Neutrophil (primary cell): ENCODE measurements around the gene SLC22A4.

Experiments used
- H3K27ac ChIP-seq: fragments of 200-600 bp; sonication (generic); 2 replicates; pipeline ENCODE4 v1.5.1; 2016; ENCODE audit warnings: mild to moderate bottlenecking, moderate library complexity
- H3K27me3 ChIP-seq: fragments of 200-600 bp; sonication (generic); 2 replicates; pipeline ENCODE4 v1.6.0; 2016; ENCODE audit warnings: mild to moderate bottlenecking
- H3K36me3 ChIP-seq: fragments of 200-600 bp; sonication (generic); 2 replicates; pipeline ENCODE4 v1.5.1; 2017
- H3K4me1 ChIP-seq, 2 experiments: fragments of 200-600 bp in 1 of 2; sonication (generic) in 1 of 2; 1 replicate in 1 of 2; 2 replicates in 1 of 2; pipeline versions ENCODE4 v1.5.1 to v1.6.1; 2013 to 2016; ENCODE audit warnings: low read depth in 1 of 2, low read length in 1 of 2, mild to moderate bottlenecking in 1 of 2, moderate library complexity in 1 of 2; ENCODE audit not compliant: control insufficient read depth in 1 of 2, insufficient read depth in 1 of 2
- H3K4me3 ChIP-seq, 2 experiments: fragments of 200-600 bp in 1 of 2; sonication (generic) in 1 of 2; 1 replicate in 1 of 2; 2 replicates in 1 of 2; pipeline ENCODE4 v1.5.1; 2013 to 2016; ENCODE audit warnings: low read depth in 1 of 2, low read length in 1 of 2, mild to moderate bottlenecking in 1 of 2, moderate library complexity in 1 of 2
- H3K9me3 ChIP-seq: fragments of 200-600 bp; sonication (generic); 2 replicates; pipeline ENCODE4 v1.5.1; 2016
- CTCF ChIP-seq: fragments of 200-600 bp; sonication (generic); IDR thresholded peaks from 2 replicates; pipeline ENCODE4 v1.5.1; 2016; ENCODE audit warnings: antibody characterized with exemption

Gene SLC22A4

GRCh38 chr5:132294728-132295504, 722 bp downstream of the SLC22A4 start:
- H3K36me3 ChIP-seq = no peaks in the 10 kb centered on the region
- H3K27me3 ChIP-seq = no peaks in the 10 kb centered on the region
- peak overlapping the region; percentile 99 for H3K27ac ChIP-seq
- peaks cover 73 to 80% of the 10 kb centered on the region in 2 experiments for H3K4me1 ChIP-seq
- peak overlapping the region; percentile 83 to 84 for H3K4me3 ChIP-seq
- no peak for TF ChIP-seq CTCF
- no peaks in the 10 kb centered on the region for H3K9me3 ChIP-seq

GRCh38 chr5:132295505-132296411, 1.6 kb downstream of the SLC22A4 start:
- TF ChIP-seq CTCF = no peak
- Histone ChIP-seq H3K4me3 (peak overlapping the region; percentile 83 to 84), H3K4me1 (peaks cover 73 to 80% of the 10 kb centered on the region in 2 experiments), H3K9me3 (no peaks in the 10 kb centered on the region), H3K36me3 (peaks cover under 1% of the 10 kb centered on the region), H3K27ac (peak overlapping the region; percentile 99), H3K27me3 (no peaks in the 10 kb centered on the region)

GRCh38 chr5:132296412-132297016, 2.3 kb downstream of the SLC22A4 start:
- Histone ChIP-seq H3K4me1 (peaks cover 73 to 80% of the 10 kb centered on the region in 2 experiments), H3K36me3 (peaks cover 5% of the 10 kb centered on the region), H3K4me3 (peak overlapping the region; percentile 83 to 84), H3K27me3 (no peaks in the 10 kb centered on the region), H3K27ac (peak overlapping the region; percentile 99), H3K9me3 (no peaks in the 10 kb centered on the region)
- TF ChIP-seq CTCF = no peak

- Histone ChIP-seq H3K4me1 (peaks cover 73 to 80% of the 10 kb centered on the region in 2 experiments), H3K4me3 (peak overlapping the region; percentile 83 to 84), H3K27ac (peak overlapping the region; percentile 99), H3K9me3 (no peaks in the 10 kb centered on the region), H3K36me3 (peaks cover 9% of the 10 kb centered on the region), H3K27me3 (no peaks in the 10 kb centered on the region)
- TF ChIP-seq CTCF = no peak
These were observed 3.2 kb downstream of the SLC22A4 start for GRCh38 chr5:132297211-132297940.
